HepG2 (cell line): ENCODE results near the gene CEP78. TPM values are rescaled to one million over a fixed set of nuclear protein-coding genes. Genes with fewer than 3 reads are reported as not detected.

ENCODE experiments used
- ATAC-seq: fragments of 200-7000 bp; cut with Tn5 transposase; 3 replicates; pipeline ENCODE4 v1.9.1; 2020; ENCODE audit warnings: mild to moderate bottlenecking, moderate library complexity
- BruUV-seq: library from RNA; stranded (reverse); fragments of 400-500 nt; replicated peaks from 2 replicates; lab custom pipeline; 2021; lab: Mats Ljungman, UMichigan
- CTCF ChIA-PET: fragments of 300-600 bp; formaldehyde crosslinking; extraction: SDS; loops from one replicate; lab custom pipeline; 2021; ENCODE audit warnings: low total read pairs, inconsistent platforms, low intra/inter-chr PET ratio; lab: Yijun Ruan, JAX
- POLR2A ChIA-PET: fragments of 350-600 bp; sonication (Branson Sonifier 250); formaldehyde crosslinking; loops from one replicate; lab custom pipeline; 2020; ENCODE audit warnings: antibody characterized with exemption, inconsistent platforms; lab: Yijun Ruan, JAX
- DNase-seq: peaks from one replicate; pipeline ENCODE4 v3.0.0-alpha.2; 2015; ENCODE audit warnings: low spot score
- FAIRE-seq: peaks from 3 replicates; lab custom pipeline; 2011; peaks lifted over from hg19 to GRCh38; lab: Jason Lieb, UNC
- H2AFZ ChIP-seq: one replicate; pipeline ENCODE4 v1.6.1; 2011; ENCODE audit warnings: low read length, inconsistent platforms
- H3K27ac ChIP-seq: fragments of 300-600 bp; 3 replicates; pipeline ENCODE4 v1.8.0; 2011; ENCODE audit warnings: mixed run types, mild to moderate bottlenecking, mixed read lengths, low read length, inconsistent platforms; ENCODE audit not compliant: insufficient read depth; ENCODE audit errors: extremely low read length
- H3K27me3 ChIP-seq, 2 experiments: fragments of 200-600 bp in 1 of 2; 2 replicates in 1 of 2; 3 replicates in 1 of 2; pipeline versions ENCODE4 v1.6.0 to v1.8.0; 2011; ENCODE audit warnings: low read length in 2 of 2, mild to moderate bottlenecking in 2 of 2, moderate library complexity in 2 of 2, inconsistent platforms in 1 of 2; ENCODE audit not compliant: insufficient read depth in 2 of 2, control insufficient read depth in 1 of 2
- H3K36me3 ChIP-seq, 2 experiments: fragments of 200-600 bp in 1 of 2; replicated peaks in 1 of 2; 2 replicates in 1 of 2; 3 replicates in 1 of 2; pipeline versions ENCODE4 v1.5.1 to v1.8.0; 2011; ENCODE audit warnings: low read length in 2 of 2, inconsistent platforms in 1 of 2; ENCODE audit not compliant: insufficient read depth in 2 of 2, control insufficient read depth in 1 of 2
- H3K4me1 ChIP-seq: 2 replicates; pipeline ENCODE4 v1.5.1; 2012; ENCODE audit warnings: low read length, inconsistent platforms; ENCODE audit not compliant: insufficient read depth
- H3K4me2 ChIP-seq: 2 replicates; pipeline ENCODE4 v1.6.0; 2011; ENCODE audit warnings: low read depth, low read length, inconsistent platforms
- H3K4me3 ChIP-seq, 3 experiments: fragments of 200-600 bp in 1 of 3; sonication (generic), shearing (Covaris generic) in 1 of 3; replicated peaks in 1 of 3; 2 replicates each; pipeline ENCODE4 v1.5.1; 2011 to 2016; ENCODE audit warnings: low read length in 3 of 3, inconsistent platforms in 2 of 3, low read depth in 2 of 3, mild to moderate bottlenecking in 2 of 3, control low read depth in 1 of 3, mixed read lengths in 1 of 3; ENCODE audit not compliant: insufficient read depth in 1 of 3
- H3K79me2 ChIP-seq: one replicate; pipeline ENCODE4 v1.6.1; 2011; ENCODE audit warnings: low read length, inconsistent platforms; ENCODE audit not compliant: insufficient read depth
- H3K9ac ChIP-seq: 2 replicates; pipeline ENCODE4 v1.6.0; 2011; ENCODE audit warnings: mild to moderate bottlenecking, low read depth, low read length, inconsistent platforms; ENCODE audit not compliant: insufficient read depth
- H3K9me3 ChIP-seq: 2 replicates; pipeline ENCODE4 v1.5.1; 2012; ENCODE audit warnings: mild to moderate bottlenecking, low read length
- H4K20me1 ChIP-seq: 2 replicates; pipeline ENCODE4 v1.6.0; 2011; ENCODE audit warnings: inconsistent platforms, mild to moderate bottlenecking, low read length, moderate library complexity; ENCODE audit not compliant: insufficient read depth
- ATF3 ChIP-seq: sonication (generic); formaldehyde crosslinking; IDR thresholded peaks from 2 replicates; pipeline ENCODE4 v1.4.0; 2020; ENCODE audit warnings: missing genetic modification reagents
- HNF4A ChIP-seq: sonication (generic); formaldehyde crosslinking; IDR thresholded peaks from 2 replicates; pipeline ENCODE4 v1.4.0; 2020; ENCODE audit warnings: missing genetic modification reagents
- KDM1A ChIP-seq: IDR thresholded peaks from 2 replicates; pipeline ENCODE4 v1.6.1; 2016; ENCODE audit warnings: missing compliant biosample characterization
- KDM4B ChIP-seq: sonication (generic); formaldehyde crosslinking; IDR thresholded peaks from 2 replicates; pipeline ENCODE4 v1.4.0; 2020; ENCODE audit warnings: missing genetic modification reagents
- PRMT3 ChIP-seq: sonication (generic); formaldehyde crosslinking; IDR thresholded peaks from 2 replicates; pipeline ENCODE4 v1.8.1; 2022; ENCODE audit warnings: low read depth, mild to moderate bottlenecking, moderate library complexity, missing genetic modification reagents, borderline replicate concordance
- SOX13 ChIP-seq, 3 experiments: fragments of 450-650 bp in 1 of 3; sonication (generic) in 1 of 3; formaldehyde crosslinking in 1 of 3; IDR thresholded peaks in 2 of 3; conservative IDR thresholded peaks in 1 of 3; 2 replicates each; pipeline versions ENCODE4 v1.5.0 to v1.6.1; 2016 to 2020; ENCODE audit warnings: antibody characterized with exemption in 1 of 3, mild to moderate bottlenecking in 1 of 3, missing compliant biosample characterization in 1 of 3, missing genetic modification reagents in 1 of 3, moderate library complexity in 1 of 3
- SRF ChIP-seq: IDR thresholded peaks from 2 replicates; pipeline ENCODE4 v1.6.1; 2011; ENCODE audit warnings: mild to moderate bottlenecking, low read depth, low read length, moderate library complexity
- ZKSCAN5 ChIP-seq: sonication (generic); formaldehyde crosslinking; IDR thresholded peaks from 2 replicates; pipeline ENCODE4 v1.5.1; 2020; ENCODE audit warnings: mild to moderate bottlenecking, missing genetic modification reagents
- ZNF207 ChIP-seq: fragments of 450-650 bp; IDR thresholded peaks from 2 replicates; pipeline ENCODE4 v1.6.1; 2016; ENCODE audit warnings: antibody characterized with exemption, borderline replicate concordance
- ZNF263 ChIP-seq: sonication (generic); formaldehyde crosslinking; IDR thresholded peaks from 2 replicates; pipeline ENCODE4 v1.4.0; 2020; ENCODE audit warnings: missing genetic modification reagents
- ZNF282 ChIP-seq: fragments of 450-650 bp; IDR thresholded peaks from 2 replicates; pipeline ENCODE4 v1.6.1; 2018; ENCODE audit not compliant: partially characterized antibody
- ZNF484 ChIP-seq: sonication (generic); formaldehyde crosslinking; IDR thresholded peaks from 2 replicates; pipeline ENCODE4 v1.5.1; 2020; ENCODE audit warnings: mild to moderate bottlenecking, low read depth, missing genetic modification reagents, borderline replicate concordance
- ZNF7 ChIP-seq: IDR thresholded peaks from 2 replicates; pipeline ENCODE4 v1.6.1; 2016; ENCODE audit warnings: missing biosample characterization, missing genetic modification reagents
- WGBS: methylation state at CpG from one replicate; pipeline ENCODE4 v1.1.6; 2017; ENCODE audit warnings: low lambda C conversion rate; 5-methylcytosine and 5-hydroxymethylcytosine counted together
- in situ Hi-C: cut with HindIII; loops from 2 replicates; pipeline ENCODE4 v1.10.0; 2017; ENCODE audit warnings: low pct_unique_long_range_greater_than_20kb; ENCODE audit not compliant: extremely low pct_ligation_motif_present
- intact Hi-C: fragments of 100-400 bp; cut with micrococcal nuclease; formaldehyde crosslinking; loops from one replicate; pipeline ENCODE4 v1.10.0; 2022; ENCODE audit not compliant: unreplicated experiment
- polyA plus RNA-seq, 8 experiments: library from polyadenylated mRNA; depleted of rRNA in 3 of 8; stranded (reverse) in 7 of 8; unstranded in 1 of 8; fragments of >200 nt; fragmentation: Illumina TruSeq in 4 of 8; extraction: Trizol in 4 of 8; gene quantifications; 2 replicates each; pipeline versions ENCODE4 v1.2.1 to v1.2.3, GENCODE V29; 2011 to 2016; ENCODE audit warnings: low read depth in 4 of 8, missing spikeins in 1 of 8, mixed read lengths in 1 of 8; ENCODE audit not compliant: insufficient read depth in 1 of 8
- total RNA-seq, 5 experiments: library from RNA; depleted of rRNA; stranded (reverse); fragments of >200 nt; fragmentation: Illumina TruSeq; extraction: Trizol; gene quantifications; 2 replicates each; pipeline ENCODE4 v1.2.3, GENCODE V29; 2016; ENCODE audit warnings: low read depth in 1 of 5
- TF ChIP-seq, protein P1 (sequence below): sonication (generic); formaldehyde crosslinking; IDR thresholded peaks from 2 replicates; pipeline ENCODE4 v1.5.0; 2020; ENCODE audit warnings: missing genetic modification reagents
- TF ChIP-seq, protein P2 (sequence below): sonication (generic); formaldehyde crosslinking; IDR thresholded peaks from 2 replicates; pipeline ENCODE4 v1.5.0; 2020; ENCODE audit warnings: mild to moderate bottlenecking, missing genetic modification reagents

The CEP78 gene
- total and polyA plus RNA-seq, 2 of the 13 experiments (the other 11 are each of a cell fraction or from before 2014, with no cell fraction given), result 5.1 to 30.8 TPM

- Histone ChIP-seq H3K4me2 (no peak overlapping the region), H2AFZ (no peak overlapping the region), H3K79me2 (no peaks in the 10 kb centered on the region), H3K27ac (no peak overlapping the region), H3K36me3 (no peaks in the 10 kb centered on the region), H3K9me3 (no peaks in the 10 kb centered on the region), H4K20me1 (no peaks in the 10 kb centered on the region), H3K27me3 (peaks cover 1 to 10% of the 10 kb centered on the region in 2 experiments; a peak in 1 of 5 replicates), H3K4me3 (no peak overlapping the region), H3K4me1 (no peaks in the 10 kb centered on the region), H3K9ac (no peak overlapping the region)
- intact Hi-C loops (no loop called here), in situ Hi-C loops (loop anchor here (10.0 kb wide), 1 partner anchor 181 kb away; the partner anchor contains the start of gene GNAQ)
- no peak for DNase-seq
- TF ChIP-seq ZKSCAN5 (CRISPR knock-in tag), result no peak
- CTCF ChIA-PET, result no interaction called here
- no TSS peak for BruUV-seq
- 19% methylated on average over 2 of the region's 2 CpGs for WGBS
- POLR2A ChIA-PET, result no interaction called here
- no peak for ATAC-seq
- no peak for FAIRE-seq
Measured at GRCh38 chr9:78215706-78216105, 20.2 kb upstream of the CEP78 start.

DNA sequence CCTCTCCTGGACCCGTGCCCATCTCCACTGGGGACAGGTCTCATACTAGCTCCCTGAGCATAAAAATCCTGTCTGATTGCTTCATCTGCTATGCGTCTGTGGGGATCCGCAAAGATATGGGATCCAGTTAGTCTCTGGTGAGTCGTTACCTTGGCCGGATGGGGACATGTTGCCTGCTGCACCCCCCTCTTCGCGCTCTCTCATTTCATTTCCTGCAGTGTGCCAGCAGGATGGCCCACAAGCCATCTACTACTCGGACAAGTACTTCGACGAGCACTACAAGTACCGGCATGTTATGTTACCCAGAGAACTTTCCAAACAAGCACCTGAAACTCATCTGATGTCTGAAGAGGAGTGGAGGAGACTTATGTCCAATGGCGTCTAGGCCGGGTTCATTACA is 17.0 kb upstream of the CEP78 start:
- no TSS peak for BruUV-seq
- Histone ChIP-seq H3K4me2 (no peak overlapping the region), H3K27me3 (peaks cover 1 to 5% of the 10 kb centered on the region in 2 experiments; a peak in 1 of 5 replicates), H2AFZ (no peak overlapping the region), H4K20me1 (no peaks in the 10 kb centered on the region), H3K27ac (no peak overlapping the region), H3K36me3 (no peaks in the 10 kb centered on the region), H3K79me2 (no peaks in the 10 kb centered on the region), H3K4me1 (no peaks in the 10 kb centered on the region), H3K9ac (no peak overlapping the region), H3K9me3 (no peaks in the 10 kb centered on the region), H3K4me3 (no peak overlapping the region)
- no peak for ATAC-seq
- FAIRE-seq, result no peak
- ChIA-PET POLR2A (no interaction called here), CTCF (no interaction called here)
- DNase-seq, result no peak
- in situ Hi-C loops (loop anchor here (10.0 kb wide), 1 partner anchor 184 kb away; the partner anchor contains the start of gene GNAQ), intact Hi-C loops (no loop called here)
- WGBS, result 52% methylated on average over 13 of the region's 13 CpGs
- TF ChIP-seq ZNF7 (CRISPR knock-in tag) (no peak), PRMT3 (CRISPR knock-in tag) (no peak), ZNF263 (CRISPR knock-in tag) (no peak), KDM4B (no peak), KDM1A (CRISPR knock-in tag) (no peak), ZNF207 (no peak), SOX13 (IDR thresholded peaks at IDR 0.05) (no peak), SOX13 (CRISPR knock-in tag; conservative IDR thresholded peaks at IDR 0.05 in 1 of 2, IDR thresholded peaks at IDR 0.05 in 1 of 2) (no peak), ATF3 (CRISPR knock-in tag) (no peak), SRF (no peak), ZNF282 (no peak), HNF4A (no peak), ZNF484 (no peak)
- TF ChIP-seq, protein P1, sequence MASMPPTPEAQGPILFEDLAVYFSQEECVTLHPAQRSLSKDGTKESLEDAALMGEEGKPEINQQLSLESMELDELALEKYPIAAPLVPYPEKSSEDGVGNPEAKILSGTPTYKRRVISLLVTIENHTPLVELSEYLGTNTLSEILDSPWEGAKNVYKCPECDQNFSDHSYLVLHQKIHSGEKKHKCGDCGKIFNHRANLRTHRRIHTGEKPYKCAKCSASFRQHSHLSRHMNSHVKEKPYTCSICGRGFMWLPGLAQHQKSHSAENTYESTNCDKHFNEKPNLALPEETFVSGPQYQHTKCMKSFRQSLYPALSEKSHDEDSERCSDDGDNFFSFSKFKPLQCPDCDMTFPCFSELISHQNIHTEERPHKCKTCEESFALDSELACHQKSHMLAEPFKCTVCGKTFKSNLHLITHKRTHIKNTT (CRISPR knock-in tag), result no peak
- TF ChIP-seq, protein P2, sequence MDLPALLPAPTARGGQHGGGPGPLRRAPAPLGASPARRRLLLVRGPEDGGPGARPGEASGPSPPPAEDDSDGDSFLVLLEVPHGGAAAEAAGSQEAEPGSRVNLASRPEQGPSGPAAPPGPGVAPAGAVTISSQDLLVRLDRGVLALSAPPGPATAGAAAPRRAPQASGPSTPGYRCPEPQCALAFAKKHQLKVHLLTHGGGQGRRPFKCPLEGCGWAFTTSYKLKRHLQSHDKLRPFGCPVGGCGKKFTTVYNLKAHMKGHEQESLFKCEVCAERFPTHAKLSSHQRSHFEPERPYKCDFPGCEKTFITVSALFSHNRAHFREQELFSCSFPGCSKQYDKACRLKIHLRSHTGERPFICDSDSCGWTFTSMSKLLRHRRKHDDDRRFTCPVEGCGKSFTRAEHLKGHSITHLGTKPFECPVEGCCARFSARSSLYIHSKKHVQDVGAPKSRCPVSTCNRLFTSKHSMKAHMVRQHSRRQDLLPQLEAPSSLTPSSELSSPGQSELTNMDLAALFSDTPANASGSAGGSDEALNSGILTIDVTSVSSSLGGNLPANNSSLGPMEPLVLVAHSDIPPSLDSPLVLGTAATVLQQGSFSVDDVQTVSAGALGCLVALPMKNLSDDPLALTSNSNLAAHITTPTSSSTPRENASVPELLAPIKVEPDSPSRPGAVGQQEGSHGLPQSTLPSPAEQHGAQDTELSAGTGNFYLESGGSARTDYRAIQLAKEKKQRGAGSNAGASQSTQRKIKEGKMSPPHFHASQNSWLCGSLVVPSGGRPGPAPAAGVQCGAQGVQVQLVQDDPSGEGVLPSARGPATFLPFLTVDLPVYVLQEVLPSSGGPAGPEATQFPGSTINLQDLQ (CRISPR knock-in tag), result no peak
